GM21447 (cell line): ENCODE data around the gene NFIB.

ENCODE experiments used
- ATAC-seq: cut with Tn5 transposase; IDR thresholded peaks from one replicate; pipeline ENCODE4 v1.9.1; 2021; ENCODE audit not compliant: unreplicated experiment

NFIB gene

GRCh38 chr9:14249527-14249926 is 64.4 kb downstream of the NFIB start:
- no peak for ATAC-seq

- ATAC-seq = no peak
Observed at GRCh38 chr9:14248149-14248548, 65.8 kb downstream of the NFIB start.

GRCh38 chr9:14247577-14247976 is 66.4 kb downstream of the NFIB start:
- ATAC-seq = no peak

- no peak for ATAC-seq
Observed at GRCh38 chr9:14246951-14247350, 67.0 kb downstream of the NFIB start.

- ATAC-seq = no peak
Observed at GRCh38 chr9:14245901-14246525, 67.9 kb downstream of the NFIB start.

GRCh38 chr9:14243514-14244042 is 70.4 kb downstream of the NFIB start:
- no peak for ATAC-seq

- no peak for ATAC-seq
Observed at GRCh38 chr9:14242150-14242805, 71.7 kb downstream of the NFIB start.

GRCh38 chr9:14240537-14240936 is 73.4 kb downstream of the NFIB start:
- no peak for ATAC-seq

- ATAC-seq = no peak
Observed at GRCh38 chr9:14238518-14238917, 75.4 kb downstream of the NFIB start.

- ATAC-seq = no peak
Observed at GRCh38 chr9:14238079-14238478, 75.9 kb downstream of the NFIB start.

GRCh38 chr9:14236591-14236990 is 77.3 kb downstream of the NFIB start:
- ATAC-seq = no peak

GRCh38 chr9:14232111-14232510 is 81.8 kb downstream of the NFIB start:
- no peak for ATAC-seq

- no peak for ATAC-seq
Observed at GRCh38 chr9:14231196-14231990, 82.5 kb downstream of the NFIB start.

- ATAC-seq = no peak
Observed at GRCh38 chr9:14228602-14229001, 85.3 kb downstream of the NFIB start.

GRCh38 chr9:14226855-14227532 is 86.9 kb downstream of the NFIB start:
- no peak for ATAC-seq

- ATAC-seq = no peak
Observed at GRCh38 chr9:14223081-14223480, 90.9 kb downstream of the NFIB start.

- no peak for ATAC-seq
Observed at GRCh38 chr9:14222149-14222835, 91.6 kb downstream of the NFIB start.

GRCh38 chr9:14221558-14221957 is 92.4 kb downstream of the NFIB start:
- ATAC-seq = no peak

GRCh38 chr9:14221119-14221518 is 92.8 kb downstream of the NFIB start:
- no peak for ATAC-seq

- no peak for ATAC-seq
Observed at GRCh38 chr9:14220256-14220655, 93.7 kb downstream of the NFIB start.

- no peak for ATAC-seq
Observed at GRCh38 chr9:14219850-14220249, 94.1 kb downstream of the NFIB start.
